Stimulated activated CD8-positive, alpha-beta memory T cell treated with anti-CD3 and anti-CD28 coated beads, Interleukin-12 subunit alpha, Interleukin-12 subunit beta, amount 100 ng/mL, for 4 hours (primary cell): Measurements from ENCODE around the gene FOSL1.

ENCODE experiments used
- DNase-seq: peaks from one replicate; pipeline ENCODE4 v3.0.0-alpha.2; 2020; ENCODE audit warnings: low read depth

Gene FOSL1

GRCh38 chr11:65882120-65883057 is 17.8 kb downstream of the FOSL1 start:
- no peak for DNase-seq

GRCh38 chr11:65880844-65881421 is 19.3 kb downstream of the FOSL1 start:
- no peak for DNase-seq

- no peak for DNase-seq
Observed at GRCh38 chr11:65880027-65880426, 20.2 kb downstream of the FOSL1 start.

- DNase-seq = no peak
Observed at GRCh38 chr11:65879617-65880016, 20.6 kb downstream of the FOSL1 start, which contains the start of gene CTSW. Gene CTSW (plus strand): TSS chr11:65879837. CDS start chr11:65879855, 18 bp downstream.

- DNase-seq = peak; percentile 93
Observed at GRCh38 chr11:65873318-65874156, 26.7 kb downstream of the FOSL1 start.

GRCh38 chr11:65872586-65873317 is 27.4 kb downstream of the FOSL1 start, which contains the start of gene EFEMP2:
Gene EFEMP2 (minus strand): TSS chr11:65872800. CDS start chr11:65872354, 446 bp downstream.
- no peak for DNase-seq

- no peak for DNase-seq
Observed at GRCh38 chr11:65871811-65872548, 28.2 kb downstream of the FOSL1 start.

GRCh38 chr11:65870706-65871681 is 29.2 kb downstream of the FOSL1 start:
- DNase-seq = no peak

GRCh38 chr11:65870307-65870658 is 29.9 kb downstream of the FOSL1 start:
- DNase-seq = no peak

- no peak for DNase-seq
Observed at GRCh38 chr11:65869643-65870306, 30.4 kb downstream of the FOSL1 start.

- no peak for DNase-seq
Observed at GRCh38 chr11:65868907-65869306, 31.3 kb downstream of the FOSL1 start.

- no peak for DNase-seq
Observed at GRCh38 chr11:65868076-65868667, 32.0 kb downstream of the FOSL1 start.

GRCh38 chr11:65867284-65868071 is 32.7 kb downstream of the FOSL1 start:
- no peak for DNase-seq

GRCh38 chr11:65866509-65867283 is 33.5 kb downstream of the FOSL1 start:
- no peak for DNase-seq

GRCh38 chr11:65865550-65866172 is 34.5 kb downstream of the FOSL1 start:
- no peak for DNase-seq

- DNase-seq = no peak
Observed at GRCh38 chr11:65864706-65865471, 35.3 kb downstream of the FOSL1 start.
